DOHH2 (cell line): ENCODE data around the gene COTL1.

ENCODE experiments used
- CTCF ChIP-seq: fragments of 200-600 bp; sonication (generic); IDR thresholded peaks from one replicate; pipeline ENCODE4 v1.5.1; 2014; ENCODE audit warnings: antibody characterized with exemption, mild to moderate bottlenecking, low read depth, low read length; ENCODE audit not compliant: poor library complexity, severe bottlenecking
- EZH2phosphoT487 ChIP-seq: fragments of 200-600 bp; sonication (generic); IDR thresholded peaks from 2 replicates; pipeline ENCODE4 v1.6.1; 2017; ENCODE audit warnings: borderline replicate concordance, mild to moderate bottlenecking, antibody characterized with exemption, low read length, moderate library complexity, mixed read lengths

- TF ChIP-seq CTCF, result no peak
- TF ChIP-seq EZH2phosphoT487, result no peak
These were observed 25.3 kb upstream of the COTL1 start for GRCh38 chr16:84643180-84643583.
